Activated T-helper 2 cell treated with anti-CD3 and anti-CD28 coated beads, Interferon-gamma antibody, Interleukin-2, Interleukin-4, amounts not matched to agents 10 μg/mL and 5 μg/mL and 100 μg/mL, durations not matched to agents 14 hours and 24 hours and 36 hours (primary cell): ENCODE results near the gene USP2. TPM values are rescaled to one million over a fixed set of nuclear protein-coding genes. Genes with fewer than 3 reads are reported as not detected.

ENCODE experiments used
- DNase-seq: peaks from one replicate; pipeline ENCODE4 v3.0.0; 2021; ENCODE audit warnings: low spot score
- H3K27ac Mint-ChIP-seq: one replicate; pipeline ENCODE4 v1.8.0; 2021; ENCODE audit warnings: mixed read lengths
- H3K27me3 Mint-ChIP-seq: one replicate; pipeline ENCODE4 v1.8.0; 2021; ENCODE audit warnings: low read depth, mixed read lengths
- H3K36me3 Mint-ChIP-seq: one replicate; pipeline ENCODE4 v1.8.0; 2021; ENCODE audit warnings: low read depth, mixed read lengths
- H3K4me1 Mint-ChIP-seq: one replicate; pipeline ENCODE4 v1.8.0; 2021; ENCODE audit warnings: low read depth, mixed read lengths
- H3K4me3 Mint-ChIP-seq: one replicate; pipeline ENCODE4 v1.8.0; 2021; ENCODE audit warnings: low read depth, mild to moderate bottlenecking, moderate library complexity, mixed read lengths
- H3K9me3 Mint-ChIP-seq: one replicate; pipeline ENCODE4 v1.8.0; 2021; ENCODE audit warnings: mixed read lengths
- intact Hi-C: fragments of 100-400 bp; cut with micrococcal nuclease; formaldehyde crosslinking; loops from one replicate; pipeline ENCODE4 v1.15.1; 2023
- total RNA-seq: library from RNA; stranded (reverse); gene quantifications from 2 replicates; pipeline ENCODE4 v1.2.3, GENCODE V29; 2022

Gene USP2
- total RNA-seq, 1 donor from 2014 or later = 1.0 TPM

- H3K4me3 Mint-ChIP-seq = no peak overlapping the region
- H3K4me1 Mint-ChIP-seq = peaks cover 12% of the 10 kb centered on the region
- intact Hi-C loops = loop anchor here (1.0 to 2.0 kb wide), 3 partner anchors 20 to 94 kb away; no protein-coding TSS in a partner anchor
- no peaks in the 10 kb centered on the region for H3K36me3 Mint-ChIP-seq
- H3K27me3 Mint-ChIP-seq = peaks cover 3% of the 10 kb centered on the region
- H3K27ac Mint-ChIP-seq = no peak overlapping the region
- no peaks in the 10 kb centered on the region for H3K9me3 Mint-ChIP-seq
- DNase-seq = no peak
Observed at GRCh38 chr11:119380827-119381180, 686 bp downstream of the USP2 start.

DNA sequence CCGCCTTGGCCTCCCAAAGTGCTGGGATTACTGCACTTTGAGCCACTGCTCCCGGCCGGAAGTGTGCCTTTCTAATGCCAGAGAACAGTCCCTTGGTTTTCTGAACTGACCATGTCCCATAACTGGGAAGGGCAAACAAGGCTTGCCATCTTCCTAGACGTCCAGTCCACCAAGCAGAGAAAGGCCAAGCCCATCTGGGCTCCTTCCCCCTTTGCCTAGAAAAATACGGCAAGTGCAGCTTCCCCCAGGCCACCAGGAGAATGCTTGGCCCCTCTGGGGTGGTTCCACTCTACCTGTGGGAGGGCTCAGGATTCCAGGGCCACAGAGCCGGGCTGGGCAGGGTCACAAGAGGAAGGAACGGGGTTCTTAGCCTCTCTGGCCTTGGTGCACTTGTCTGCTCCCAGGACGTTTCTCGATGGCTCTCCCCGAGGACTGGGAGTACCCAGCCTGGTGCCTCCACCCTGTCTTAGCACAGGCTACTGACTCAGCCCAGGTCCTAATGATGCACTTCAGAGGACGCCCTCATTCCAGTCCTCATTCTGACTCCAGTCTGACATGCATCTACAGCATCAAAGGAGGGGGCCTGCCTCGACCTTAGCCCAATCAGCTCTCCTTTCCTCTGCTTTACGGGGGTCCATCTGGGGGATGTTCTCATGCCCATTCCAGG lies 1.2 kb downstream of the USP2 start:
- Mint-ChIP-seq H3K36me3 (no peaks in the 10 kb centered on the region), H3K27me3 (peaks cover 3% of the 10 kb centered on the region), H3K4me3 (no peak overlapping the region), H3K4me1 (peaks cover 12% of the 10 kb centered on the region), H3K27ac (no peak overlapping the region), H3K9me3 (no peaks in the 10 kb centered on the region)
- intact Hi-C loops = loop anchor here (2.0 kb wide), 1 partner anchor 95 kb away; no protein-coding TSS in a partner anchor
- DNase-seq = peak; percentile 9

- Mint-ChIP-seq H3K36me3 (no peaks in the 10 kb centered on the region), H3K4me3 (no peak overlapping the region), H3K4me1 (peaks cover 12% of the 10 kb centered on the region), H3K9me3 (no peaks in the 10 kb centered on the region), H3K27ac (no peak overlapping the region), H3K27me3 (peaks cover 3% of the 10 kb centered on the region)
- intact Hi-C loops = no loop called here
- no peak for DNase-seq
Observed at GRCh38 chr11:119378851-119379465, 2.5 kb downstream of the USP2 start.

DNA sequence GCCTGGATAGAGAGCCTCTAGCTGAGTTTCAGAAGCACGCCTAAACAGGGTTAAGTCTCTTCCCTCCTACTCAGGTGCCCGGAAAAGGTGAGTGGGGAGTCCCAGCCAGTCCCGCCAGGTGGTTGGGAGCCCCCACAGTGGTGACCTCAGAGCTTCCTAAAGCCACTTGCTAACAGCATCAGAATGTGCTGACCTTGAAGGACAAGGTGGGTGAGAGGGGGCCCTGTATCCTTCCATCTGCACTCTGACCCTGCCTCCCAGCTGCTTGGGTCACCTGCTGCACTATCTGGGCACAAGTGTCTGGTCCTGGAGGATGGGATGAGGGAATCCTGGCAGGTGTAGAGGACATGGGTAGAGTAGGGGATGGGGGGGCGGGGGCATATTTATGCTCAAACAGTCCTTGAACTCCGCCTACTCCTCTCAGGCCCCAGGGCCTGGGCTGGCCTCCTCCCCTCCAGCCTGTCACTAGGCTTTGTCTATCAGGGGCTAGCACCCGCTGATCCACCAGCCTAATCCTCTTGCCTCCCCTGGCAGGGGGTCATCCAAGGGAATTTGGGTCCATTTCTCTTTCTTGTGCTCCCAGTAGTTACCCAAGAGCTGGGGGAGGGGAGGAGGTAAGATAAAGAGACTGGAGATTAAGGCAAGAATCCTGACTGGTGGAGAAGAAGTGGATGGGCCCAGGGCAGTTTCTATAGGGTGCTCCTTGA lies 3.4 kb downstream of the USP2 start:
- Mint-ChIP-seq H3K4me1 (peaks cover 16% of the 10 kb centered on the region), H3K27me3 (peaks cover 3% of the 10 kb centered on the region), H3K4me3 (no peak overlapping the region), H3K36me3 (no peaks in the 10 kb centered on the region), H3K9me3 (no peaks in the 10 kb centered on the region), H3K27ac (no peak overlapping the region)
- no peak for DNase-seq
- intact Hi-C loops = no loop called here

- H3K9me3 Mint-ChIP-seq = no peaks in the 10 kb centered on the region
- no peak for DNase-seq
- H3K4me1 Mint-ChIP-seq = peaks cover 16% of the 10 kb centered on the region
- intact Hi-C loops = no loop called here
- H3K27ac Mint-ChIP-seq = no peak overlapping the region
- H3K36me3 Mint-ChIP-seq = no peaks in the 10 kb centered on the region
- peaks cover 3% of the 10 kb centered on the region for H3K27me3 Mint-ChIP-seq
- H3K4me3 Mint-ChIP-seq = no peak overlapping the region
Observed at GRCh38 chr11:119377112-119377901, 4.2 kb downstream of the USP2 start.

DNA sequence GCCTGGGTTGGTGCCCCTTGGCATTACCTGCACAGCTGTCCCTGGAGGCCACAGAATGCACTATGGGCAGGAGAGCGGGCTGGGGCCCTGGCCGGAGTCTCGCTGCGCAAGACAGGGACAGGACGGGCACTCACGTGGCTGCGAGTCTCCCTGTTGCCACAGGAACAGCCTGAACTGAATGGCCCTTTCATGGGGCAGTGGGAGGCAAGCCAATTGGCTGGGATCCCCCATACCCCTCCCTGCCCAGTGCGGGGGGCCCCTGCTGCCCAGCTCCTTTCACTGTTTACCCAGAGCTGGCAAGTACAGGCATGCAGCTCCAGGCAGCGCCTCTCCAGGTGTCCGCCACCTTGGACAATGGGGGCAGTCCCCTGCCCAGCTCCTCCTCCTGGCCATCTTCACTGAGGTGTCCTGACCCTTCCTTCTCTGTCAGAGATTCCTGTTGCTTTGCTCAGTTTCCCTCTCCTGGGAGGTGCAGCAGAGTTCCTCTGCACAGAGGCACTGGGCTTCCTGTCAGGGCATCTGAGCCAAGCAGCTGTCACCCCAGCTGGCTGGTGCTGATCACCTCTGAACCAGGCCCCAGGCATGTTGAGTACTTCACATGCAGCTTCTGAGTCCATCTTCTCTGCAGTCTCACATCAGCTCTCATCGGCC lies 5.2 kb downstream of the USP2 start:
- intact Hi-C loops = no loop called here
- Mint-ChIP-seq H3K27ac (no peak overlapping the region), H3K9me3 (no peaks in the 10 kb centered on the region), H3K4me1 (peaks cover 12% of the 10 kb centered on the region), H3K27me3 (no peaks in the 10 kb centered on the region), H3K4me3 (no peak overlapping the region), H3K36me3 (no peaks in the 10 kb centered on the region)
- no peak for DNase-seq

DNA sequence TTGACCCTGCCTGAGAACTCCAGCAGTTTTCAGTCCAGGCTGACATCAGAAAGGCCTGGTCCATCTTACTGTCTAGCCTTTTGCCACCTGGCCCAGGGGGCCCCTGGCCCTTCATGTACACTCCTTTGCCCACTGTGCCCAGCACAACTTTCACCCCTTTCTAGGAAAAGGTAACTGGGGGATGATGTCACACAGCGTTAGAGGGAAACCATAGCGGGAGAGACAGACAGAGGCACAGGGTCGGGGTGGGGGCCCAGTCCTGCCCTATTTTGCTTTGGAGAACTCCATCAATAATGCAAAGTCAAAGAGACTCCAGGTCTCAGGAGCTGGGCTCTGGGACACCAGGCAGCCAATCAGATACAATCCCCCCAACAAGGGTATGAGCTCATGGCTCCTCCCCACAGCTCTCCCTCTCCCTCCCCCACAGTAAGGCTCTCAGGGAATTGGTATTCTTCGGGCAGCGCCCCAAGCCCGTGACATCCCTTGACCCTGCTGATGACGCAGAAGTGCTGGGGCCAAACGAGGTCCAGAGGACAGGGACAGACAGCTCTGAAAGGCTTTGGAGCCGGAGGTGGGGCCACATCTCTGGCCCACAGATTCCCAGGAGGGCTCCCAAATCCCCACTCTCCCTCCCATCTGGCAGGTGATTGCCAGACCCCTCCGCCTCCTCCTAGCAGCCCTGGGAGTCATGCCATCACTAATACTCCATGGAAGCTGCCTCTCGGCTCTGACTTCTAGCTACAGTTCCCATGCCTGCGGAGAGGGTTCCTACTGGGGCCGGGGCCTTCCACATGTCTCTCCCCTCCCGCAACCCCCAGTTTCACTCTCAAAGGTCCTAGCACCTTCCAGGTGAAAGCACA lies 5.9 kb downstream of the USP2 start:
- Mint-ChIP-seq H3K4me3 (no peak overlapping the region), H3K27me3 (no peaks in the 10 kb centered on the region), H3K9me3 (no peaks in the 10 kb centered on the region), H3K27ac (no peak overlapping the region), H3K4me1 (peaks cover 4% of the 10 kb centered on the region), H3K36me3 (no peaks in the 10 kb centered on the region)
- intact Hi-C loops = no loop called here
- no peak for DNase-seq

GRCh38 chr11:119374632-119375336 lies 6.7 kb downstream of the USP2 start:
- Mint-ChIP-seq H3K4me3 (no peak overlapping the region), H3K27me3 (no peaks in the 10 kb centered on the region), H3K4me1 (peaks cover 4% of the 10 kb centered on the region), H3K27ac (no peak overlapping the region), H3K36me3 (no peaks in the 10 kb centered on the region), H3K9me3 (no peaks in the 10 kb centered on the region)
- intact Hi-C loops = loop anchor here (1.0 kb wide), 1 partner anchor 18 kb away; no protein-coding TSS in a partner anchor
- no peak for DNase-seq

- no peaks in the 10 kb centered on the region for H3K36me3 Mint-ChIP-seq
- H3K4me1 Mint-ChIP-seq = peaks cover 4% of the 10 kb centered on the region
- H3K27me3 Mint-ChIP-seq = no peaks in the 10 kb centered on the region
- intact Hi-C loops = loop anchor here (1.0 kb wide), 1 partner anchor 18 kb away; no protein-coding TSS in a partner anchor
- no peak for DNase-seq
- no peaks in the 10 kb centered on the region for H3K9me3 Mint-ChIP-seq
- no peak overlapping the region for H3K4me3 Mint-ChIP-seq
- H3K27ac Mint-ChIP-seq = no peak overlapping the region
Observed at GRCh38 chr11:119373921-119374631, 7.4 kb downstream of the USP2 start.

- H3K27me3 Mint-ChIP-seq = no peaks in the 10 kb centered on the region
- peaks cover 4% of the 10 kb centered on the region for H3K4me1 Mint-ChIP-seq
- no peaks in the 10 kb centered on the region for H3K36me3 Mint-ChIP-seq
- no peak overlapping the region for H3K4me3 Mint-ChIP-seq
- H3K27ac Mint-ChIP-seq = no peak overlapping the region
- intact Hi-C loops = no loop called here
- no peaks in the 10 kb centered on the region for H3K9me3 Mint-ChIP-seq
- no peak for DNase-seq
Observed at GRCh38 chr11:119373059-119373920, 8.2 kb downstream of the USP2 start.
